LHCN-M2 (cell line): ENCODE data around the gene AKAP1. TPM values are rescaled to one million over a fixed set of nuclear protein-coding genes. Genes with fewer than 3 reads are reported as not detected.

Experiments used
- DNase-seq: peaks from one replicate; pipeline ENCODE4 v3.0.0-alpha.2; 2012; ENCODE audit warnings: low read depth
- total RNA-seq: library from RNA; depleted of rRNA; stranded (reverse); fragments of >200 nt; gene quantifications from 2 replicates; pipeline ENCODE4 v1.2.3, GENCODE V29; 2014

AKAP1 gene
- total RNA-seq, 1 experiment from 2014 or later, result 16.6 TPM

DNA sequence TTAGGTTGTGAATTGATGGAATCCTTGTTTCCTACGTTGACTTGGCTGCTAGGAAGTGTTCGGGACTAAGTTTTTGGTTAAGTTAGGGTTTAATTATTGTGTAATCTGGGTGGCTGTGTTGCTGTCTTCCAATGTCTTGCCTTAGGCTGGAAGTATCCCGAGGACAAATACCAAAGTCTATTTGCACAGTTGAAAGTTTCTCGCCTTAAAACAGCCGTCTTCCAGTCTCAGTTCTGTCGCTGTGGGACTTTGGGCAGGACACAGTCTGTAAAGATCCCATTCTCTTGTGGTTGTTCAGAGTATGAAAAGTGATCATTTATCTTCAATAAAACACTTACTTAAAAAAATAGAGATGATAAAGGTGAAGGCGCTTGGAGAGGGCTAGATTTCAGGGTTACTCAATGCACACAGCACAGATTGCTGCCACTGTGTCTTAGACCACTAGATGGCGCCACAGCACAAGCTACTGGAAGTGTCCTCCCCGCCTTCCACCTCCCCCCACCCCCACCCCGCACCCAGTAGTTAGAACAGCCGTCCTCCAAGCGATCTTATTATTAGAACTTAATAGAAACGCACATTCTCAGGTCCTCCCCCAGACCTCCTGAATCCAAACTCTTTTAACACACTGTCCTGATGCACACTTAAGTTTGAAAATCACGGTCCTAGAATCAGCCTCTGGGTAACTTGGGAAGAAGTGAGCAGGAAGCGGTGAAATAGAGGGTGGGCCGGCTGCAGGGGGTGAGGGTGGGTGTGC is 45.8 kb downstream of the AKAP1 start:
- DNase-seq, result peak; percentile 76

DNA sequence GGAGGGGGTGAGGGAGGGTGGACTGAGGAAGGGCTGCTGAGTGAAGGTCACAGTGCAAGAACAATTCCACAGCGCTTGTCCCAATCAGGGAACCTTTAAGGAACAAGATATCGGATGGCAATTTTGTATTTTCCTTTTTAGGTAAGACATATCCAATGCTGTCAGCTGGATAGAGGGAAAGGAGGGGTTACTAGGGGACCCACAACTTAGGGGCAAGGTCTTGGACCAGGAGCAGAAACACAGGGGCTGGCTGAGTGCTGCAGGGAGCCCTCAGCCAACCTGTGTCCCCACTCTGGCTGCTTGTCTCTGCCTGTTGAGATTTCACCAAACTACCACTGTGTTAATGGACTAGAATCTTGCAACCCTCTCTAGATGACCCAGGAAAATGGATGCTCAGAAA is 47.6 kb downstream of the AKAP1 start:
- DNase-seq, result no peak

DNA sequence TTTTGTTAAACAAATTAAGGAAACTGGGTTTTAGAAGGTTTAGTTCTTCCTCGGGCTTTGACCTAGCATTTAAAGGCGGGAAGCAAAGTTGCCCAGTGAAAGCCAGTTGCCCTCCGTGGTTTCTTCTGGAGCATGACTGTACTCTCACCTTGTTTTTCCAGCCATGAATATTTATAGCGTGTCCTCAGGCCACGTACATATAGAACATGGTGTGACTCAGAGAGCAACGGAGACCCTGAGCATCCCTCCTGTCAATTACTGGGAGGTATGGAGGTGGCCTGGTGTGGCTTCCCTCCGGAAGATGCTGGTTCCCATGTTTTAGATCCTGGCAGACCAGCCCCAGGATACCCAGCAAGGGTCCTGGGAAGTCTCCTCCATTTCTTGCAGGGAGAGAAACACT is 48.4 kb downstream of the AKAP1 start:
- peak; percentile 49 for DNase-seq

DNA sequence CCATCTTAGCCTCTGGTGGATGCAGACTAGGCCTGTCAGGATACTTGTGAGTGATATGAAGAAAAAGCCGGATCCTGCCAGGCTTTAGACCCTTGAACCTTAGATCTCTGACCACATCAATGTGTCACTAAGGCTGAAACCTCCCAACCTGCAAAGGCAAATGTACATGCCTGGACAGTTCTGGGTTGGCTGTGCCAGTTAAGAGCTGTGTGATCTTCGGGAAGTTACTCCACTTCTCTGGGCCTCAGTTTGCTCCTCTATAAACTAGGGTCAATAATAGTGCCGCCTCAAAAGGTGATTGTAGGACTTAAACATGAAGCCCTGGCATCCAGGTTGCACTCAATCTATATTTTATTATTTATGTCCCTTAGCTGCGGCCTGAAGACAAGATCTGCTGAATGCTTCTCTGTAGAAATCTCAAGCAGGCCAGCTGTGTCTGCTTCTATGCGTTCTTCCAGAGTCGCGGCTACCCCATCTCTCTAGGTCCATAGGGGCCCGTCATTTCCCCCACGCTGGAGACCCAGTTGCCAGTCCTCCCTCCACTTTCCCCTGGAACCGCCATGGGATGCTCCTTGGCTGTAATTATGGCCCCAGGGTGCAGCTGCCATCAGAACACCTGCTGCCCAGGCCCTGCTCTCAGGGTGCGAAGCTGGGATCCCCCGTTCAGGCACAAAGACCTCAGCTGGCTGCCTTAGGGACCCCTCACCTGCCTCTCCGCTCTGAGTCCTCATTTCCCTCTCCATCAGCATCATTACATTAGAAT is 50.2 kb downstream of the AKAP1 start:
- DNase-seq, result peak; percentile 25

DNA sequence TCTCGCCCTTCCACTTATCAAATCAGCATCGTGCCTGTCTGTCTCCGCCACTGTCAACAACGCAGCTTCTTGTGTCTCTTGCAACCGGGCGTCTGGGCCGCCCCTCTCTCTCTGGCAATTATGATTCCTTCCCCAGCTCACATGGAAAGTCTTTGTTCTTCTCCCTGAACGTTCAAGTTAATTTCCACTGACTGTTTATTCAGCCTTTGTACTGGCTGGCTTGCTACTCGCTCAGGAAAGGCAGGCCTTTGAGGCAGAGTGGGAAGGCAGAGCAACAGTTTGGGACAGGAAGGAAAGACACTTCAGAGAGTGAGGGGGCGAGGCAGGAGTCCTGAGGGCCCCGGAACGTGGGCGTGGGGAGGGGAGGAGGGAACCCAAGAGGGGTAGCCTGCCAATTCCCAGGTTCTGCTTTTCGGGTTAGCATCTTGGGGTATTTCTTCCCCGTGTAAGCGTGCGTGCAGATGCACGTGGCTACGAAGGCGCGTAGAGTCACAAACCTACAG is 50.8 kb downstream of the AKAP1 start:
- DNase-seq, result no peak

DNA sequence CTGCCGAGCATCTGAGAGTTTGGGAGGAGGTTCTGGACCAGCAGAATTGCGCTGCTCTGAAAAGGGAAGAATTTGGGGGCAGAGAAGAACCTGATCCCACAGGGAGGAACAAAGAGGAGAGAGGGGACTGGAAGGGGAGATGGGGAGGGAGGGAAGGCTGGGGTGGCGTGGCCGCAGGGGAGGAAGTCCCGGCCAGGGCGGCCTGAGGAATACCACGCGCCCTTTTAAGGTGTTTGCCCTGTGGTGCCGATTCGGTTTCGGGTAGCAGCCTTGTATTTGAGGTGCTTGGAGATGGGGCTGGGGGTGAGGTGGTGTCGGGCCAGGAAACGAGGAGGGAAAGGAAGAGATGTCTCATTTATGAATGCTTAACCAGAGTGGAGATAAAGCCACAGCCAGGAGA is 51.3 kb downstream of the AKAP1 start:
- no peak for DNase-seq

DNA sequence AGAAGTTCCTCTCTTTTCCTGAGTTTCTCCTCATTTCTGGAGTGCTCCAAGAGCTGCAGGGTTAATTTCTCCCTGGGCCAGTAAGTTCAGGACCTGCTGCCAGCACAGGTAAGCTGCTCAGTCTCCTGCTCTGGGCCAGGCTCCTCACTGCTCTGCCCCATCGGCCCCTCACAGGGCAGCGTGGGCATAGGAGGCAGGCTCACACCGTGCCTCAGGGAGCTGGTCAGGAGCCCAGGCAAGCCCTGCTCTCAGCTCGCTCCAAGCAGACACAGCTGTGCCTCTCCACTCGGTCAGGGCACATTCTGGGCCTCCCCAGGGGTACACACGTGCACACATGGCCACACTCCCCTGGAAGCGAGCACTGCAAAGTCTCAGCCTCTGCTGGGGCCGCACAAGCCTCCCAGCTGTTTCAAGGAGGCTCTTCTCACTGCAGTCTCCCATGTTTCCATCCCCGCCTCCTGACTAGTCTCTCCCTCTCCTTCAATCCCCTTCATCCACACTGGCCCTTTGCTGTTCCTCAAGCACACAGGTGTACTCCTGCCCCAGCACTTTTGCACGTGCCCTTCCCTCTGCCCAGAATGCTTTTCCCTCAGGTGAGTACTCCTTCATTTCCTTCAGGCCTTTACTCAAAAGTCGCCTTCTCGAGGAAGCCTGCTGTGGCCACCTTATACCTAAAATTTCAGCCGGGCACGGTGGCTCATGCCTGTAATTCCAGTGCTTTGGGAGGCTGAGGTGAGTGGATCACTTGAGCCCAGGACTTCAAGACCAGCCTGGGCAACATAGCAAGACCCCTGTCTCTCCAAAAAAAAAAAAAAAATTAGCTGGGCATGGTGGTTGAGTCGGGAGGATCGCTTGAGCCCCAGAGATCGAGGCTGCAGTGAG is 53.2 kb downstream of the AKAP1 start:
- no peak for DNase-seq

DNA sequence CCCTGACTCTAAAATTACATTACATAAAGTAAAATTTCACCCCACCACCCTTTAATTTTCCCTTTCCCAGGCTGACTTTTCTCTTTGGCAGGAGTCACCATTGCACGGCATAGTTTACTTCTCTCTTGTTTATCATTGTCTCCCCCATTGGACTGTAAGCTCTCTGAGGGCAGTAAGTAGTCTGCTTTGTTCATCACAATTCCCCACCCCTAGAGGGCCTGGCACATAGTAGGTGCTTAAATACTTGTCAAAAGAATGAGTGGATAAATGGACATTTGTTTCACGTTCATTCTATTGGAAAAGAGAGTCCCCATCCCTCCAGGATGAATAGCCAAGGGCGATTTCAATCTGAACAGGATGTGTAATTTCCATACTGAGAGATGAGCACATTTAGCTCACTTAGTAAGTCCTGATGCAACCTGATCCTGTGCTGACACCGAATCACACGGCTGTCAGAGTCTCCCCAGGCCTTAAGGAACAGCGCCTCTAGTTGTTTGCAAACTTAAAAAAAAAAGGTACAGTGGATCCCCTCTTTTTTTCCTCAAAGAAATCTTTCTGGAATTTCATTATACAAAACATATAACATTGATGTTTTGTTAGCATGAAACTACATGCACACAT is 54.0 kb downstream of the AKAP1 start:
- peak; percentile 72 for DNase-seq

DNA sequence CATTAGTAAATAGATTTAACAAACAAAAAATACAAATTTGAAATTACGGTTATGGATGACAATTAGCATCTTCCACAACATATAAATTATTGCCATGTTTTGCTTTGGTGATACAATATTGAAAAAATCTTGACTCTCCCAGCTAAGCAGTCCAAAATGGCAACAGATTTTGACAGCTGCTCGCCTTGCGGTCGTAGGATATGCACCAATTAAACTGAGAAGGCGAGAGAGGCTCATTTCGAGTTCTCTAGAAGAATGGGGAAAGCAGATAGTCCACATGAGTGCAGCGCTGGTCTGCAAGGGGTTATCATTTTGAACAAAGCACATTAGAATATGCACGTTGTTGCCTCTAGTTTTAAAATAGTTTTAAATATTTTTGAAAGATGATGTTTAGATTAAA is 55.3 kb downstream of the AKAP1 start:
- peak; percentile 87 for DNase-seq

DNA sequence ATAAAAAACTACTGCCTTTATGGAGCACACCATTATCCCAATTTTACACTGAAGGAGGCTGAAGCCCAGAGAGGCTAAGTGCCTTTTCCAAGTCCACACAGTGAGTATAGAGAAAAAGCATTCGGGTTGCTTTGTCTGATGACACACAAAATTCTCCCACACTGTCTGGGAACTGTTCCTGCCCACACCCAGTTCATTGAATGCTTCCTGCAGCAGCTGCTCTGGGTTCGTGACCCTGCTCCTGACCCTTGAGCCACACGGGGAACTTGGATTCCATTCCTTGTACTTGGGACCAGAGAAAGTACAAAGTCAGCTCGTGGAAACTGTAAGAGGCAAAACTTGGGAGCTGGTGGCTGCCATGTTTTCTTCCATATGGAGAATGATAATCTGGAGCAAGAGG is 57.9 kb downstream of the AKAP1 start:
- DNase-seq, result peak; percentile 99

DNA sequence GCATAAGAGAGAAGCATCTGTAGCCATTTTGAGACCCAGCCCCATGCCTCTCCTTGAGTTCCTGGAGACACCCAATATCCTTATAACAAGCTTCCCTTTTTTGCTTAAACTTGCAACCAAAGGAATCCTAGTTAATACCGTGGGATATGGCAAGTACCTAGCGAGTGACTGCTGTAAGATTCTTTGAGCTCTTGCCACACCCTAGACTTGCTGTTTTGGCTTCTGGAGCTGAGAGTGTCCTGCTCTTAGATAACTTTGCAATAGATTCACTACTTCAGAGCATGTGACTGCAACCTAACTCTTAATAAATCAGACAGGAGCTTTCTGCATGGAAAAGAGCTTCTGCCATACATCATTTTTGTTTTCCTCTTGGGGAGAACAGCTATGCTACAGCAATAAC is 58.3 kb downstream of the AKAP1 start:
- no peak for DNase-seq

DNA sequence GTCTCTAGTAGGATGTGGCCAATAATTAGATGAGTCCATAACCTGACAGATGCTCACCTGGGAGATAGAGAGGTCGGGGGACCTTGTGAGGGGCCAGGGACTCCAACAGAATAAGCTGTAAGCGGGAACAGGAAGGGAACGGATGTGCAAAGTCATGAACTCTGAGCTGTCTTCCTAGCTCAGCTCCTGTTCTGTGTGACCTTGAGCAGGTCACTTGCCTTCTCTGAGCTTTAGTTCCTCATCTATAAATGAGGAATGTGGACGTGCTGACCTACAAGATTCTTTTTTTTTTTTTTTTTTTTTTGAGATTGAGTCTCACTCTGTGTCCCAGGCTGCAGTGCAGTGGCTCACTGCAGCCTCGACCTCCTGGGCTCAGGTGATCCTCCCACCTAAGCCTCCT is 58.9 kb downstream of the AKAP1 start:
- no peak for DNase-seq

DNA sequence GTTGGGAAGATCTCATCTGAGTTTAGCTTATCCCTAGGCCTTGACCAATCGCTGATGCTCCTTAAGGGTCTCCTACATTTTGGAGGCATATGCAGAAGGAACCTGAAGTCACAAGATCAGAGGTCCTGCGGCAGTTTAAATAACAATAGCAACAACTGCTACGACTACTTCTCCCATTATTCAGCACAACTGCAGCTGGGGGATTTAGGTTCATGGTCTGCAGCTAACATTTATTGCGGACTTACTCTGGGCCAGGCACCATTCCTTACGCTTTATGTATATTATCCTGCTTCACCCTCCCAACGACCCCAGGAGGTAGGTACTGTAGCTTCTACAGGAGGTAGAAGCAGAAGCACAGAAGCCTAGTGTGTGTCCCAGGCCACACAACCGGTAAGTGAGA is 59.5 kb downstream of the AKAP1 start:
- no peak for DNase-seq

DNA sequence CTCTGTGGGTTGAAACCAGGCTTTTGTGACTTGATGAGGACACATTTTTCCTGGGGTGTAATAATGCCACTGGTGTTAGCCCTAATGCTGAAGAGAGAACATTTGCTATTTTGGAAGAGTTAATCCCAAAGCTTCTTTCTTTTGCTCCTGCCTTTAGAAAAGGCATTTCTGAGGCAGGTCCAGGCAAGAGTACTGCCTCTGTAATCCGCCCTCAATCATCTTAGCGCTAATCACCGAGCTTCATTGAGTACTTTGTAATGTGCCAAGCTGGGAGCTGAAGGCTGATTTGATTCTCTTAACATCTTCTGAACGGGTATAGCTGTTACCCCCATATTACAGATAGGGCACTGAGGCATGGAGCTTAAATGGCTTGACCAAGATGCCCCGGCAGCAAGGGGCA is 60.3 kb downstream of the AKAP1 start:
- DNase-seq, result no peak

DNA sequence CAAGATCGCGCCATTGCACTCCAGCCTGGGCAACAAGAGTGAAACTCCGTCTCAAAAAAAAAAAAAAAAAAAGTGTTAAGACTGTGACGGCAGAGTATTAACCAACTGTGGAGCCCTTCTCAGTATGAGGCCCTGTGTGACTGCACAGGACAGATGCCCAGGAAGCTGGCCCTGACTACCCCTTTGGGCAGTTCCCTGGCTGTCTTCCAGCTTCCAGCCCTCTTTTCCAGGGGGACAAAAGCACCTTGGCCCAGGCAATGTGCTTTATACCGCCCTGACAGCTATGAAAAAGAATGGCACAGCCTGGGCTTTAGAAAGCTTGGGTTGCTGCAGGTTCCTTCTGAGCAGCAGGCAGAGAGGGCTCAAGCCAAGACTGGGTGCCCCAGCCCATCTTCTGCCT is 61.2 kb downstream of the AKAP1 start:
- no peak for DNase-seq

DNA sequence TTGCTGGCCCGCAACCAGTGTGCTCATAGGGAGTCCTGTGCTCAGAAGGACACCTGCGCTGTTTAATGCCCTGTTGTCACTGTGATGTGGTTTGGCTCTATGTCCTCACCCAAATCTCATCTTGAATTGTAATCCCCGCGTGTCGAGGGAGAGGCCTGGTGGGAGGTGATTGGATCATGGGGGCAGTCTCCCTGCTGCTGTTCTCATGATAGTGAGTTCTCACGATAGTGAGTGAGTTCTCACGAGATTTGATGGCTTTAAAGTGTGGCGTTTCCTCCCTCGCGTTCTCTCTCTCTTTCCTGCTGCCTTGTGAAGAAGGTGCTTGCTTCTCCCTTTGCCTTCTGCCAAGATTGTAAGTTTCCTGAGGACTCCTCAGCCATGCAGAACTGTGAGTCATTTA is 66.8 kb downstream of the AKAP1 start:
- no peak for DNase-seq

DNA sequence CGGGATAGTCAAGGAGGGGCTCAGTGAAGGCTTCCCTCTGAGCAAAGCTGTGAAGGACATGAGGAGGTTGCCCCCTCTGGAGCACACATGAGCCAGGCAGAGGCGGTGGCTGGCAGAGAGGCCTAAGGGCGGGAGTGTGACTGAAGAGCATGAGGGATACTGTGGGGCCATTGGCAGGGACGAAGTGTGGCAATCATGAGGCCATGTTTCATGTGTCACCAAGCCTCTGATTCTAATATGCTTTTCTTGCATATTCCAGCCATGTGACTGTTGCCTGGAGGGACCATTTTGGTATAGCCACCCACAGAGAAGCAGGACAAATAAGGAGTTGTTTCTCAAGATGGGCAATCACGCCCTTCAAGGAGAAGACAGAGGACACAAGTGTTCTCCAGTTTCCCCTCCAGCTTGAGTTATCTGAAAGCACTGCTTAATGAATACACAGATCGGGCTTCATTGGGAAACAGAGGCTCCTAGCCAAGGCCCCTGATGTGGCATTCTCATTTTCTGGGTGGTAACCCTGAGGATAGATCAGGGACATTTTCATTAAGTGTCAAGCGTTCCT is 68.0 kb downstream of the AKAP1 start:
- DNase-seq, result no peak

DNA sequence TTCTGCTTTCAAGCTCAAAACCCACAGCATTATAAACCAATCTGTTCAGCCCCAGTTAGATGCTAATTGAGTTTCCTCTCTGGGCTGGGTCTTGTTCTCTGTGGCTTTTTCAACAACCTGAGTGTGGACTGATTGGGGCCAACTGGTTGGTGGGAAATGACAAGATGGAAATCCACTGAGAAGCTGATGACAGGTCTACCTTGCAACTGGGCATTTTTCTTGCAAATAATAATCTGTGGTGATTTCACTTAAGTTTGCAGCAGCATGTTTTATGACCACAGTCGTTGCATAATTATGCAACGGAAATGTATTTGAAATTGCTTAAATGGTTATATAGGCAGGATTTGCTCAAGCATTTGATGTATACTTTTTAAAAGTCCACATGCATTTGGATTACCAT is 69.9 kb downstream of the AKAP1 start:
- DNase-seq, result no peak

DNA sequence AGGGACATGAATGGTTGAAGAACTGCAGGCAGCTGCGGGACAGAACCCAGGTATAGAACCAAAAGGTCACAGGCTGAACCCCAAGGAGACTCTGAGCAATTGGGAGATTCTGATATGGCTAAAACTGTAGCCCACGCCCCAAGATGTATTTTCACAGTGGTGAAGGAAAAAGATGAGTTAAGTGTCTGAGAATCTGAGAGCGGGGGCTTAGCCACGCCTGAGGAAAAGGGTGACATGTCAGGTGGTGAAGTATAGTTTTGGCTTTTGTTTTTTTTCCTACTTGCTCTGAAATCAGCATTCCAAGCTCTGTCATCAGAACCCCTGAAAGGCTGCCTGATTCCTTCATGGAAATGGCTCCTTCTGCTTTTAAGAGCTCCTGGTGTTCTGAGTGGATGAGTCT is 73.3 kb downstream of the AKAP1 start:
- DNase-seq, result peak; percentile 42

DNA sequence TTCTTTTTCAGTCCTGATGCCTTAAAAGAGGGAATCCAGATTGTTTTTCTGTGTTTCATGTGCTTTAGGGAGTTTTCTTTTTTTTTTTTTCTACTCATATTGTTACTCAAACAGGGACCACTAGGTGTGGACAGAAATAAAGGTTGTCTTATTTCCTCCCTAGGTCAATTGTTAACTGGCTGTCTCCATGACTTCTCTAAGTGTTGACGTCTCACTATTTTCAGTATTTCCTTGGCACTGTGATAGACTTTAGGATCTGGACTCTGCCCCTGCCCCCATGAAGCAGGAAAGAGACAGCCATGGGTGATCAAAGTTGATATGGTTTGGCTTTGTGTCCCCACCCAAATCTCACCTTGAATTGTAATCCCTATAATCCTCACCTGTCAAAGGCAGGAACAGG is 73.7 kb downstream of the AKAP1 start:
- DNase-seq, result no peak

DNA sequence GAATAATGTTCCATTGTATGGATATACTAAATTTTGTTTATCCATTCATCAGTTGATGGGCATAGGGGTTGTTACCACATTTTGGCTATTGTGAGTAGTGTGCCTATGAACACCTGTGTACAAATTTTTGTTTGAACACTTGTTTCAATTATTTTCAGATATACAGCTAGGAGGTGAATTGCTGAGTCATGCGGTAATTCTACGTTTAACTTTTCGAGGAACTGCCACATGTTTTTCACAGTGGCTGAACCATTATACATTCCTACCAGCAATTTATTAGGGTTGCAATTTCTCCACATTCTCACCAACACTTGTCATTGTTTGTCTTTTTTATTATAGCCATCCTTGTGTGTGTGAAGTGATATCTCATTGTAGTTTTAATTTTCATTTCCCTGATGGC is 75.6 kb downstream of the AKAP1 start:
- no peak for DNase-seq
